WTC11 (cell line): ENCODE data around the gene SEPTIN10. TPM values are rescaled to one million over a fixed set of nuclear protein-coding genes. Genes with fewer than 3 reads are reported as not detected.

Experiments used
- ATAC-seq: fragments of 200-7000 bp; cut with Tn5 transposase; 2 replicates; pipeline ENCODE4 v1.10.0; 2021; ENCODE audit warnings: mild to moderate bottlenecking, moderate library complexity
- CTCF ChIA-PET: fragments of 300-600 bp; sonication (Branson Sonifier 250); formaldehyde crosslinking; loops from one replicate; lab custom pipeline; 2021; ENCODE audit warnings: antibody characterized with exemption; lab: Charles Lee
- POLR2A ChIA-PET: fragments of 350-600 bp; sonication (Branson Sonifier 250); formaldehyde crosslinking; loops from one replicate; lab custom pipeline; 2021; ENCODE audit warnings: antibody characterized with exemption; lab: Charles Lee
- DNase-seq: peaks from one replicate; pipeline ENCODE4 v3.0.0; 2021; ENCODE audit warnings: low spot score
- H3K27ac Mint-ChIP-seq: 2 replicates; pipeline ENCODE4 v1.8.0; 2021; ENCODE audit warnings: mixed read lengths
- H3K27me3 Mint-ChIP-seq: 2 replicates; pipeline ENCODE4 v1.8.0; 2021; ENCODE audit warnings: low read depth, mild to moderate bottlenecking, moderate library complexity, mixed read lengths
- H3K36me3 Mint-ChIP-seq: 2 replicates; pipeline ENCODE4 v1.8.0; 2021; ENCODE audit warnings: mixed read lengths
- H3K4me1 Mint-ChIP-seq: 2 replicates; pipeline ENCODE4 v1.8.0; 2022; ENCODE audit warnings: mixed read lengths
- H3K4me3 Mint-ChIP-seq: 2 replicates; pipeline ENCODE4 v1.8.0; 2021; ENCODE audit warnings: mild to moderate bottlenecking, moderate library complexity, mixed read lengths
- H3K9me3 Mint-ChIP-seq: 2 replicates; pipeline ENCODE4 v1.8.0; 2021; ENCODE audit warnings: mixed read lengths
- AFF4 ChIP-seq: sonication (generic); formaldehyde crosslinking; IDR thresholded peaks from 2 replicates; pipeline ENCODE4 v1.8.1; 2023; ENCODE audit warnings: mild to moderate bottlenecking, missing genetic modification reagents, borderline replicate concordance
- AR ChIP-seq: fragments of 250-450 bp; sonication (Bioruptor Pico); IDR thresholded peaks from 2 replicates; pipeline ENCODE4 v1.9.0; 2021; ENCODE audit warnings: mild to moderate bottlenecking
- ARID4B ChIP-seq: sonication (generic); formaldehyde crosslinking; IDR thresholded peaks from 2 replicates; pipeline ENCODE4 v1.8.0; 2023; ENCODE audit warnings: missing genetic modification reagents, mild to moderate bottlenecking, borderline replicate concordance
- CTCF ChIP-seq: fragments of 200-600 bp; IDR thresholded peaks from 2 replicates; pipeline ENCODE4 v1.8.0; 2022; ENCODE audit warnings: antibody characterized with exemption
- E2F1 ChIP-seq: sonication (generic); formaldehyde crosslinking; IDR thresholded peaks from 2 replicates; pipeline ENCODE4 v1.8.0; 2022; ENCODE audit warnings: mild to moderate bottlenecking, missing genetic modification reagents
- EMX1 ChIP-seq: fragments of 250-450 bp; sonication (Bioruptor Pico); IDR thresholded peaks from 2 replicates; pipeline ENCODE4 v1.8.0; 2021; ENCODE audit warnings: mild to moderate bottlenecking
- ESRRA ChIP-seq: sonication (generic); formaldehyde crosslinking; IDR thresholded peaks from 2 replicates; pipeline ENCODE4 v1.8.1; 2022; ENCODE audit warnings: mild to moderate bottlenecking, missing genetic modification reagents, borderline replicate concordance
- ETV6 ChIP-seq: sonication (generic); formaldehyde crosslinking; IDR thresholded peaks from 2 replicates; pipeline ENCODE4 v1.8.1; 2022; ENCODE audit warnings: mild to moderate bottlenecking, missing genetic modification reagents
- JUN ChIP-seq: sonication (generic); formaldehyde crosslinking; IDR thresholded peaks from 2 replicates; pipeline ENCODE4 v1.8.0; 2023; ENCODE audit warnings: mild to moderate bottlenecking, missing genetic modification reagents
- KAT7 ChIP-seq: sonication (generic); formaldehyde crosslinking; IDR thresholded peaks from 2 replicates; pipeline ENCODE4 v1.8.1; 2023; ENCODE audit warnings: missing genetic modification reagents, mild to moderate bottlenecking, borderline replicate concordance
- MXD4 ChIP-seq: fragments of 250-450 bp; sonication (Bioruptor Pico); IDR thresholded peaks from 2 replicates; pipeline ENCODE4 v1.8.0; 2021; ENCODE audit warnings: mild to moderate bottlenecking, moderate library complexity, borderline replicate concordance
- NR1H2 ChIP-seq: sonication (generic); formaldehyde crosslinking; IDR thresholded peaks from 2 replicates; pipeline ENCODE4 v1.9.0; 2021; ENCODE audit warnings: mild to moderate bottlenecking, moderate library complexity, missing genetic modification reagents
- PREB ChIP-seq: sonication (generic); formaldehyde crosslinking; IDR thresholded peaks from 2 replicates; pipeline ENCODE4 v1.8.1; 2022; ENCODE audit warnings: mild to moderate bottlenecking, missing genetic modification reagents, moderate library complexity, borderline replicate concordance
- RORB ChIP-seq: fragments of 250-450 bp; sonication (Bioruptor Pico); IDR thresholded peaks from 2 replicates; pipeline ENCODE4 v1.9.0; 2021; ENCODE audit warnings: mild to moderate bottlenecking
- SMAD4 ChIP-seq: sonication (generic); formaldehyde crosslinking; IDR thresholded peaks from 2 replicates; pipeline ENCODE4 v1.8.0; 2022; ENCODE audit warnings: mild to moderate bottlenecking, missing genetic modification reagents
- SP1 ChIP-seq: sonication (generic); formaldehyde crosslinking; conservative IDR thresholded peaks from 2 replicates; pipeline ENCODE4 v1.8.1; 2022; ENCODE audit warnings: missing genetic modification reagents
- ZNF121 ChIP-seq: sonication (generic); formaldehyde crosslinking; IDR thresholded peaks from 2 replicates; pipeline ENCODE4 v1.8.0; 2023; ENCODE audit warnings: missing genetic modification reagents
- ZNF138 ChIP-seq: sonication (generic); formaldehyde crosslinking; conservative IDR thresholded peaks from 2 replicates; pipeline ENCODE4 v1.8.1; 2022; ENCODE audit warnings: mild to moderate bottlenecking, moderate library complexity, missing genetic modification reagents
- total RNA-seq: library from RNA; stranded (reverse); gene quantifications from 3 replicates; pipeline ENCODE4 v1.2.3, GENCODE V29; 2021

The SEPTIN10 gene
- total RNA-seq, 1 experiment from 2014 or later, result 86.8 TPM

GRCh38 chr2:109526442-109526970, 87.3 kb downstream of the SEPTIN10 start:
- CTCF ChIA-PET, result interaction anchor here (0.6 to 1.8 kb wide), 4 partner anchors 16 to 495 kb away, joined by 3 to 5 read pairs (median 4); no protein-coding TSS in a partner anchor
- no peak overlapping the region for H3K4me3 Mint-ChIP-seq
- ATAC-seq (no peak), DNase-seq (no peak)
- H3K9me3 Mint-ChIP-seq, result no peaks in the 10 kb centered on the region
- POLR2A ChIA-PET, result no interaction called here
- TF ChIP-seq NR1H2 (CRISPR knock-in tag), result no peak
- TF ChIP-seq ZNF138 (CRISPR knock-in tag), result no peak
- TF ChIP-seq SP1, result no peak
- no peak for TF ChIP-seq ZNF121 (CRISPR knock-in tag)
- no peak for TF ChIP-seq ETV6
- TF ChIP-seq PREB, result no peak
- TF ChIP-seq AR (CRISPR knock-in tag), result no peak
- TF ChIP-seq JUN (CRISPR knock-in tag), result no peak
- TF ChIP-seq ARID4B (CRISPR knock-in tag), result no peak
- no peaks in the 10 kb centered on the region for H3K36me3 Mint-ChIP-seq
- H3K27ac Mint-ChIP-seq, result no peak overlapping the region
- H3K4me1 Mint-ChIP-seq, result no peaks in the 10 kb centered on the region
- no peaks in the 10 kb centered on the region for H3K27me3 Mint-ChIP-seq

GRCh38 chr2:109525836-109526235, 87.9 kb downstream of the SEPTIN10 start:
- no peaks in the 10 kb centered on the region for H3K36me3 Mint-ChIP-seq
- no peak for DNase-seq
- ChIA-PET CTCF (interaction anchor here (0.8 to 1.8 kb wide), 3 partner anchors 16 to 21 kb away, joined by 3 to 5 read pairs (median 4); no protein-coding TSS in a partner anchor), POLR2A (no interaction called here)
- no peaks in the 10 kb centered on the region for H3K9me3 Mint-ChIP-seq
- no peak overlapping the region for H3K4me3 Mint-ChIP-seq
- H3K27me3 Mint-ChIP-seq, result no peaks in the 10 kb centered on the region
- H3K4me1 Mint-ChIP-seq, result no peaks in the 10 kb centered on the region
- no peak overlapping the region for H3K27ac Mint-ChIP-seq
- no peak for ATAC-seq
- TF ChIP-seq CTCF, result no peak
- no peak for TF ChIP-seq SMAD4 (CRISPR knock-in tag)
- TF ChIP-seq KAT7 (CRISPR knock-in tag), result no peak
- TF ChIP-seq EMX1 (CRISPR knock-in tag), result no peak
- no peak for TF ChIP-seq MXD4 (CRISPR knock-in tag)
- no peak for TF ChIP-seq E2F1 (CRISPR knock-in tag)
- no peak for TF ChIP-seq AFF4
- no peak for TF ChIP-seq RORB (CRISPR knock-in tag)
- no peak for TF ChIP-seq ESRRA (CRISPR knock-in tag)
- no peak for TF ChIP-seq PREB
